HFFc6 (cell line): ENCODE data around the gene SYNE2. TPM values are rescaled to one million over a fixed set of nuclear protein-coding genes. Genes with fewer than 3 reads are reported as not detected.
A peak's percentile ranks its signal among the peaks of the same experiment; 100 is the strongest.

Experiments used
- DNase-seq: peaks from one replicate; pipeline ENCODE4 v3.0.0-alpha.2; 2018
- H3K27ac Mint-ChIP-seq: 2 replicates; pipeline ENCODE4 v1.8.0; 2020; ENCODE audit warnings: mild to moderate bottlenecking, mixed read lengths
- H3K27me3 Mint-ChIP-seq: 2 replicates; pipeline ENCODE4 v1.8.0; 2021; ENCODE audit warnings: mild to moderate bottlenecking, moderate library complexity, mixed read lengths; ENCODE audit not compliant: insufficient read depth
- H3K36me3 Mint-ChIP-seq: 2 replicates; pipeline ENCODE4 v1.8.0; 2021; ENCODE audit warnings: low read depth, mixed read lengths
- H3K4me1 Mint-ChIP-seq: 2 replicates; pipeline ENCODE4 v1.8.0; 2020; ENCODE audit warnings: low read depth, mixed read lengths
- H3K4me3 Mint-ChIP-seq: 2 replicates; pipeline ENCODE4 v1.8.0; 2020; ENCODE audit warnings: mild to moderate bottlenecking, moderate library complexity, mixed read lengths
- H3K9me3 Mint-ChIP-seq: 2 replicates; pipeline ENCODE4 v1.8.0; 2020; ENCODE audit warnings: mild to moderate bottlenecking, mixed read lengths
- CTCF ChIP-seq: fragments of 200-600 bp; sonication (generic); IDR thresholded peaks from 2 replicates; pipeline ENCODE4 v1.5.0; 2021; ENCODE audit warnings: antibody characterized with exemption, mild to moderate bottlenecking
- total RNA-seq, 6 experiments: library from RNA; stranded (reverse); fragmentation: NEBNext Ultra II Directional; extraction: Animal tissue kit (Norgen Biotek cat#: 25700); gene quantifications; 2 replicates in 1 of 6; 3 replicates in 5 of 6; pipeline ENCODE4 v1.2.3, GENCODE V29; 2021

The SYNE2 gene
- total RNA-seq, 6 experiments from 2014 or later = 2.9 to 6.6 (median 6.2) TPM

- TF ChIP-seq CTCF = no peak
- Mint-ChIP-seq H3K36me3 (peaks cover 4% of the 10 kb centered on the region; the same call in 1 of the 2 replicates), H3K9me3 (no peaks in the 10 kb centered on the region), H3K4me3 (no peak overlapping the region), H3K27me3 (no peaks in the 10 kb centered on the region; the same call in 1 of the 2 replicates), H3K4me1 (peaks cover 23% of the 10 kb centered on the region), H3K27ac (no peak overlapping the region)
- DNase-seq = peak; percentile 71
Measured at GRCh38 chr14:64074961-64075612, 222.3 kb downstream of the SYNE2 start.

GRCh38 chr14:64075613-64076005 lies 222.8 kb downstream of the SYNE2 start:
- no peak for DNase-seq
- no peak for TF ChIP-seq CTCF
- H3K4me3 Mint-ChIP-seq = no peak overlapping the region
- peaks cover 28% of the 10 kb centered on the region for H3K4me1 Mint-ChIP-seq
- H3K9me3 Mint-ChIP-seq = no peaks in the 10 kb centered on the region
- no peak overlapping the region for H3K27ac Mint-ChIP-seq
- no peaks in the 10 kb centered on the region; the same call in 1 of the 2 replicates for H3K27me3 Mint-ChIP-seq
- H3K36me3 Mint-ChIP-seq = peaks cover 4% of the 10 kb centered on the region; the same call in 1 of the 2 replicates

GRCh38 chr14:64080452-64080851 lies 227.6 kb downstream of the SYNE2 start:
- Mint-ChIP-seq H3K27ac (no peak overlapping the region), H3K36me3 (no peaks in the 10 kb centered on the region), H3K4me1 (peaks cover 11% of the 10 kb centered on the region), H3K9me3 (no peaks in the 10 kb centered on the region), H3K27me3 (peaks cover 2% of the 10 kb centered on the region; the same call in 1 of the 2 replicates), H3K4me3 (no peak overlapping the region)
- TF ChIP-seq CTCF = no peak
- DNase-seq = no peak

- Mint-ChIP-seq H3K36me3 (no peaks in the 10 kb centered on the region), H3K4me3 (no peak overlapping the region), H3K27me3 (peaks cover 2% of the 10 kb centered on the region; the same call in 1 of the 2 replicates), H3K27ac (no peak overlapping the region), H3K4me1 (0 out of 2 replicates have a peak, but pooled peaks cover 6% of the 10 kb centered on the region), H3K9me3 (no peaks in the 10 kb centered on the region)
- no peak for TF ChIP-seq CTCF
- no peak for DNase-seq
Measured at GRCh38 chr14:64081174-64081746, 228.5 kb downstream of the SYNE2 start.

- 0 out of 2 replicates have a peak, but pooled peaks cover 6% of the 10 kb centered on the region for H3K4me1 Mint-ChIP-seq
- no peak for DNase-seq
- no peak for TF ChIP-seq CTCF
Measured at GRCh38 chr14:64082837-64083236, 230.0 kb downstream of the SYNE2 start.

More at GRCh38 chr14:64082837-64083236, 230.0 kb downstream of the SYNE2 start:
- no peak overlapping the region for H3K27ac Mint-ChIP-seq
- no peaks in the 10 kb centered on the region for H3K36me3 Mint-ChIP-seq
- peaks cover 2% of the 10 kb centered on the region; the same call in 1 of the 2 replicates for H3K27me3 Mint-ChIP-seq
- no peak overlapping the region for H3K4me3 Mint-ChIP-seq
- no peaks in the 10 kb centered on the region for H3K9me3 Mint-ChIP-seq
